Measurements from ENCODE around the gene ARL15.

DNA sequence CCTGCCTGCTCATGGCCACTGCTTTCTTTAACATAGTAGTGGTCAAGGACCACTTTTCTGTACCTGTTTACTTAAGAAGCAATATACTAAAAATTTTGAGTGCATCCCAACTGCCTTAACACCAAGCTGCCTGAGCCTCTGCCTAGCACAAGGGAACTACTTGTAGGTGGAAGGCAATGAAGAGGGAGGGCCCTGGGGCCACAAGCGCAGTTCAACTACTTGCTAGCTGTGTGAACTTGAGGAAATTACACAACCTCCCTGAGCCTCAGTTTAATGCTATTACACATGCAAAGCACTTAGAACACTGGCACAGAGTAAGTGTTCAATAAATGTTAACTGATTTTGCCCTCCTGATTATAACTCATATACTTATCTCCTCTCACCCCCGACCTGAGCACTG lies 6.3 kb downstream of the ARL15 start:
- TF ChIP-seq FOXM1 (IDR thresholded peaks at IDR 0.05; ENCODE audit: low read depth) (no peak), GABPA (IDR thresholded peaks at IDR 0.05; ENCODE audit: low read depth) (no peak), RAD21 (IDR thresholded peaks at IDR 0.05; ENCODE audit: low read length) (no peak), GATA2 (CRISPR knock-in tag; IDR thresholded peaks at IDR 0.05) (no peak), EZH2phosphoT487 (IDR thresholded peaks at IDR 0.05; ENCODE audit: borderline replicate concordance, low read depth) (no peak), SIN3A (IDR thresholded peaks at IDR 0.05; ENCODE audit: borderline replicate concordance, low read depth, low read length) (no peak), RFX5 (IDR thresholded peaks at IDR 0.05; ENCODE audit: low read length) (no peak), POLR2AphosphoS5 (IDR thresholded peaks at IDR 0.05; ENCODE audit: low read depth, low read length) (no peak), TAF1 (IDR thresholded peaks at IDR 0.05; ENCODE audit: borderline replicate concordance, low read depth, low read length) (no peak), EP300 (IDR thresholded peaks at IDR 0.05; ENCODE audit: borderline replicate concordance in 1 of 2, low read depth in 1 of 2, low read length in 1 of 2) (no peak)
- TF ChIP-seq, protein P1, sequence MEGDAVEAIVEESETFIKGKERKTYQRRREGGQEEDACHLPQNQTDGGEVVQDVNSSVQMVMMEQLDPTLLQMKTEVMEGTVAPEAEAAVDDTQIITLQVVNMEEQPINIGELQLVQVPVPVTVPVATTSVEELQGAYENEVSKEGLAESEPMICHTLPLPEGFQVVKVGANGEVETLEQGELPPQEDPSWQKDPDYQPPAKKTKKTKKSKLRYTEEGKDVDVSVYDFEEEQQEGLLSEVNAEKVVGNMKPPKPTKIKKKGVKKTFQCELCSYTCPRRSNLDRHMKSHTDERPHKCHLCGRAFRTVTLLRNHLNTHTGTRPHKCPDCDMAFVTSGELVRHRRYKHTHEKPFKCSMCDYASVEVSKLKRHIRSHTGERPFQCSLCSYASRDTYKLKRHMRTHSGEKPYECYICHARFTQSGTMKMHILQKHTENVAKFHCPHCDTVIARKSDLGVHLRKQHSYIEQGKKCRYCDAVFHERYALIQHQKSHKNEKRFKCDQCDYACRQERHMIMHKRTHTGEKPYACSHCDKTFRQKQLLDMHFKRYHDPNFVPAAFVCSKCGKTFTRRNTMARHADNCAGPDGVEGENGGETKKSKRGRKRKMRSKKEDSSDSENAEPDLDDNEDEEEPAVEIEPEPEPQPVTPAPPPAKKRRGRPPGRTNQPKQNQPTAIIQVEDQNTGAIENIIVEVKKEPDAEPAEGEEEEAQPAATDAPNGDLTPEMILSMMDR (IDR thresholded peaks at IDR 0.05) = no peak
- TF ChIP-seq, protein P2, sequence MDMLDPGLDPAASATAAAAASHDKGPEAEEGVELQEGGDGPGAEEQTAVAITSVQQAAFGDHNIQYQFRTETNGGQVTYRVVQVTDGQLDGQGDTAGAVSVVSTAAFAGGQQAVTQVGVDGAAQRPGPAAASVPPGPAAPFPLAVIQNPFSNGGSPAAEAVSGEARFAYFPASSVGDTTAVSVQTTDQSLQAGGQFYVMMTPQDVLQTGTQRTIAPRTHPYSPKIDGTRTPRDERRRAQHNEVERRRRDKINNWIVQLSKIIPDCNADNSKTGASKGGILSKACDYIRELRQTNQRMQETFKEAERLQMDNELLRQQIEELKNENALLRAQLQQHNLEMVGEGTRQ (IDR thresholded peaks at IDR 0.05; ENCODE audit: borderline replicate concordance, low read depth, low read length) = no peak
- TF ChIP-seq, protein P3, sequence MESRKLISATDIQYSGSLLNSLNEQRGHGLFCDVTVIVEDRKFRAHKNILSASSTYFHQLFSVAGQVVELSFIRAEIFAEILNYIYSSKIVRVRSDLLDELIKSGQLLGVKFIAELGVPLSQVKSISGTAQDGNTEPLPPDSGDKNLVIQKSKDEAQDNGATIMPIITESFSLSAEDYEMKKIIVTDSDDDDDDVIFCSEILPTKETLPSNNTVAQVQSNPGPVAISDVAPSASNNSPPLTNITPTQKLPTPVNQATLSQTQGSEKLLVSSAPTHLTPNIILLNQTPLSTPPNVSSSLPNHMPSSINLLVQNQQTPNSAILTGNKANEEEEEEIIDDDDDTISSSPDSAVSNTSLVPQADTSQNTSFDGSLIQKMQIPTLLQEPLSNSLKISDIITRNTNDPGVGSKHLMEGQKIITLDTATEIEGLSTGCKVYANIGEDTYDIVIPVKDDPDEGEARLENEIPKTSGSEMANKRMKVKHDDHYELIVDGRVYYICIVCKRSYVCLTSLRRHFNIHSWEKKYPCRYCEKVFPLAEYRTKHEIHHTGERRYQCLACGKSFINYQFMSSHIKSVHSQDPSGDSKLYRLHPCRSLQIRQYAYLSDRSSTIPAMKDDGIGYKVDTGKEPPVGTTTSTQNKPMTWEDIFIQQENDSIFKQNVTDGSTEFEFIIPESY (IDR thresholded peaks at IDR 0.05; ENCODE audit: borderline replicate concordance, low read depth) = no peak
- TF ChIP-seq, protein P4, sequence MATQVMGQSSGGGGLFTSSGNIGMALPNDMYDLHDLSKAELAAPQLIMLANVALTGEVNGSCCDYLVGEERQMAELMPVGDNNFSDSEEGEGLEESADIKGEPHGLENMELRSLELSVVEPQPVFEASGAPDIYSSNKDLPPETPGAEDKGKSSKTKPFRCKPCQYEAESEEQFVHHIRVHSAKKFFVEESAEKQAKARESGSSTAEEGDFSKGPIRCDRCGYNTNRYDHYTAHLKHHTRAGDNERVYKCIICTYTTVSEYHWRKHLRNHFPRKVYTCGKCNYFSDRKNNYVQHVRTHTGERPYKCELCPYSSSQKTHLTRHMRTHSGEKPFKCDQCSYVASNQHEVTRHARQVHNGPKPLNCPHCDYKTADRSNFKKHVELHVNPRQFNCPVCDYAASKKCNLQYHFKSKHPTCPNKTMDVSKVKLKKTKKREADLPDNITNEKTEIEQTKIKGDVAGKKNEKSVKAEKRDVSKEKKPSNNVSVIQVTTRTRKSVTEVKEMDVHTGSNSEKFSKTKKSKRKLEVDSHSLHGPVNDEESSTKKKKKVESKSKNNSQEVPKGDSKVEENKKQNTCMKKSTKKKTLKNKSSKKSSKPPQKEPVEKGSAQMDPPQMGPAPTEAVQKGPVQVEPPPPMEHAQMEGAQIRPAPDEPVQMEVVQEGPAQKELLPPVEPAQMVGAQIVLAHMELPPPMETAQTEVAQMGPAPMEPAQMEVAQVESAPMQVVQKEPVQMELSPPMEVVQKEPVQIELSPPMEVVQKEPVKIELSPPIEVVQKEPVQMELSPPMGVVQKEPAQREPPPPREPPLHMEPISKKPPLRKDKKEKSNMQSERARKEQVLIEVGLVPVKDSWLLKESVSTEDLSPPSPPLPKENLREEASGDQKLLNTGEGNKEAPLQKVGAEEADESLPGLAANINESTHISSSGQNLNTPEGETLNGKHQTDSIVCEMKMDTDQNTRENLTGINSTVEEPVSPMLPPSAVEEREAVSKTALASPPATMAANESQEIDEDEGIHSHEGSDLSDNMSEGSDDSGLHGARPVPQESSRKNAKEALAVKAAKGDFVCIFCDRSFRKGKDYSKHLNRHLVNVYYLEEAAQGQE (IDR thresholded peaks at IDR 0.05; ENCODE audit: low read depth, low read length) = no peak

Measured in SK-N-SH (cell line).